Loucy (cell line): Measurements from ENCODE around the gene THSD7A.

Experiments used
- H2AFZ ChIP-seq: fragments of 200-600 bp; sonication (generic); 2 replicates; pipeline ENCODE4 v1.6.0; 2016; ENCODE audit warnings: antibody characterized with exemption, mild to moderate bottlenecking, low read length, moderate library complexity
- H3F3A ChIP-seq: fragments of 200-600 bp; 2 replicates; pipeline ENCODE4 v1.6.0; 2016; ENCODE audit warnings: antibody characterized with exemption, low read depth, mild to moderate bottlenecking
- H3K27me3 ChIP-seq: fragments of 200-600 bp; sonication (generic); 2 replicates; pipeline ENCODE4 v1.6.1; 2014; ENCODE audit warnings: low read length, mild to moderate bottlenecking; ENCODE audit not compliant: insufficient read depth, poor library complexity, severe bottlenecking
- H3K36me3 ChIP-seq: fragments of 200-600 bp; sonication (generic); 2 replicates; pipeline ENCODE4 v1.6.1; 2016; ENCODE audit warnings: low read length; ENCODE audit not compliant: insufficient read depth
- H3K4me1 ChIP-seq: fragments of 200-600 bp; sonication (generic); 2 replicates; pipeline ENCODE4 v1.5.1; 2014; ENCODE audit warnings: low read length, mild to moderate bottlenecking; ENCODE audit not compliant: insufficient read depth, poor library complexity, severe bottlenecking
- H3K4me2 ChIP-seq: fragments of 200-600 bp; sonication (generic); 2 replicates; pipeline ENCODE4 v1.6.0; 2014; ENCODE audit warnings: antibody characterized with exemption, low read length, low read depth, mild to moderate bottlenecking; ENCODE audit not compliant: poor library complexity, severe bottlenecking
- H3K4me3 ChIP-seq: fragments of 200-600 bp; sonication (generic); 2 replicates; pipeline ENCODE4 v1.5.1; 2014; ENCODE audit warnings: low read length, mild to moderate bottlenecking, mixed read lengths; ENCODE audit not compliant: poor library complexity, severe bottlenecking
- H3K79me2 ChIP-seq: fragments of 200-600 bp; sonication (generic); 2 replicates; pipeline ENCODE4 v1.6.1; 2014; ENCODE audit warnings: low read length; ENCODE audit not compliant: insufficient read depth
- H3K9ac ChIP-seq: fragments of 200-600 bp; sonication (generic); 2 replicates; pipeline ENCODE4 v1.6.0; 2014; ENCODE audit warnings: mild to moderate bottlenecking, low read depth, low read length, moderate library complexity; ENCODE audit not compliant: poor library complexity, severe bottlenecking
- H3K9me2 ChIP-seq: fragments of 200-600 bp; sonication (generic); replicated peaks from 2 replicates; pipeline ENCODE4 v1.6.1; 2016; ENCODE audit warnings: low read depth, low read length, mixed read lengths
- H3K9me3 ChIP-seq: fragments of 200-600 bp; sonication (generic); 2 replicates; pipeline ENCODE4 v1.6.1; 2014; ENCODE audit warnings: mild to moderate bottlenecking, antibody characterized with exemption, low read length, low read depth; ENCODE audit not compliant: insufficient read depth
- H4K20me1 ChIP-seq: fragments of 200-600 bp; sonication (generic); 2 replicates; pipeline ENCODE4 v1.6.0; 2014; ENCODE audit warnings: antibody characterized with exemption, low read length, mild to moderate bottlenecking; ENCODE audit not compliant: insufficient read depth, poor library complexity, severe bottlenecking
- EZH2phosphoT487 ChIP-seq: fragments of 200-600 bp; IDR thresholded peaks from 2 replicates; pipeline ENCODE4 v1.6.1; 2018; ENCODE audit warnings: antibody characterized with exemption, mild to moderate bottlenecking, moderate library complexity, borderline replicate concordance
- TF ChIP-seq, protein P1 (sequence below): fragments of 200-600 bp; sonication (generic); conservative IDR thresholded peaks from 2 replicates; pipeline ENCODE4 v1.5.1; 2014; ENCODE audit warnings: mild to moderate bottlenecking, antibody characterized with exemption, low read length

THSD7A gene

GRCh38 chr7:11787534-11787933, 44.5 kb downstream of the THSD7A start:
- H3K4me3 ChIP-seq: no peak overlapping the region
- H3F3A ChIP-seq: no peaks in the 10 kb centered on the region
- no peak overlapping the region for H2AFZ ChIP-seq
- no peaks in the 10 kb centered on the region for H3K27me3 ChIP-seq
- no peak overlapping the region for H3K9ac ChIP-seq
- H3K4me2 ChIP-seq: no peak overlapping the region
- no peaks in the 10 kb centered on the region for H3K4me1 ChIP-seq
- H3K9me3 ChIP-seq: no peaks in the 10 kb centered on the region
- H4K20me1 ChIP-seq: no peaks in the 10 kb centered on the region
- H3K79me2 ChIP-seq: no peaks in the 10 kb centered on the region
- TF ChIP-seq EZH2phosphoT487: no peak
- TF ChIP-seq, protein P1, sequence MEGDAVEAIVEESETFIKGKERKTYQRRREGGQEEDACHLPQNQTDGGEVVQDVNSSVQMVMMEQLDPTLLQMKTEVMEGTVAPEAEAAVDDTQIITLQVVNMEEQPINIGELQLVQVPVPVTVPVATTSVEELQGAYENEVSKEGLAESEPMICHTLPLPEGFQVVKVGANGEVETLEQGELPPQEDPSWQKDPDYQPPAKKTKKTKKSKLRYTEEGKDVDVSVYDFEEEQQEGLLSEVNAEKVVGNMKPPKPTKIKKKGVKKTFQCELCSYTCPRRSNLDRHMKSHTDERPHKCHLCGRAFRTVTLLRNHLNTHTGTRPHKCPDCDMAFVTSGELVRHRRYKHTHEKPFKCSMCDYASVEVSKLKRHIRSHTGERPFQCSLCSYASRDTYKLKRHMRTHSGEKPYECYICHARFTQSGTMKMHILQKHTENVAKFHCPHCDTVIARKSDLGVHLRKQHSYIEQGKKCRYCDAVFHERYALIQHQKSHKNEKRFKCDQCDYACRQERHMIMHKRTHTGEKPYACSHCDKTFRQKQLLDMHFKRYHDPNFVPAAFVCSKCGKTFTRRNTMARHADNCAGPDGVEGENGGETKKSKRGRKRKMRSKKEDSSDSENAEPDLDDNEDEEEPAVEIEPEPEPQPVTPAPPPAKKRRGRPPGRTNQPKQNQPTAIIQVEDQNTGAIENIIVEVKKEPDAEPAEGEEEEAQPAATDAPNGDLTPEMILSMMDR: no peak
- H3K36me3 ChIP-seq: no peaks in the 10 kb centered on the region
- H3K9me2 ChIP-seq: no peaks in the 10 kb centered on the region

DNA sequence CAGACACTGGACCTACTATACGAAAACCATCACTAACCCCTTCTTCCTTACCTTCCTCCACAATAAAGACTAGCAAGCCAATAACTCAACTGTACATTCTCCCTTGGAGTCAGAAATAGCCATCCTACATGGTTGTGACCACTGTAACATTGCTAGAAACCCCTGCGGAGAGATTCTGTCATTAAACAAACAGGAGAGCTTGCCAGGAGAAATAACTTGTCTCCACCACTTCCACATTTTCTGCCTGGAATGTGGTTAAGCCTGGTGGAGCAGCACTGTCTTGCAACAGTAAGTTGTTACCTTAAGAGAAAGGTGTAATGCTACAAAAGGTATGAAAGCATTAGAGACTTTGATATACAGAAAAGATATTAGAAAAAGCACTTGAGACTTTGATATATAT, 45.8 kb downstream of the THSD7A start:
- Histone ChIP-seq H2AFZ (no peak overlapping the region), H3K9me3 (no peaks in the 10 kb centered on the region), H3K79me2 (no peaks in the 10 kb centered on the region), H3K4me3 (no peak overlapping the region), H3K9me2 (no peaks in the 10 kb centered on the region), H3K27me3 (no peaks in the 10 kb centered on the region), H3F3A (no peaks in the 10 kb centered on the region), H4K20me1 (no peaks in the 10 kb centered on the region), H3K4me2 (no peak overlapping the region), H3K36me3 (no peaks in the 10 kb centered on the region), H3K9ac (no peak overlapping the region), H3K4me1 (no peaks in the 10 kb centered on the region)
- TF ChIP-seq, protein P1: no peak
- no peak for TF ChIP-seq EZH2phosphoT487

DNA sequence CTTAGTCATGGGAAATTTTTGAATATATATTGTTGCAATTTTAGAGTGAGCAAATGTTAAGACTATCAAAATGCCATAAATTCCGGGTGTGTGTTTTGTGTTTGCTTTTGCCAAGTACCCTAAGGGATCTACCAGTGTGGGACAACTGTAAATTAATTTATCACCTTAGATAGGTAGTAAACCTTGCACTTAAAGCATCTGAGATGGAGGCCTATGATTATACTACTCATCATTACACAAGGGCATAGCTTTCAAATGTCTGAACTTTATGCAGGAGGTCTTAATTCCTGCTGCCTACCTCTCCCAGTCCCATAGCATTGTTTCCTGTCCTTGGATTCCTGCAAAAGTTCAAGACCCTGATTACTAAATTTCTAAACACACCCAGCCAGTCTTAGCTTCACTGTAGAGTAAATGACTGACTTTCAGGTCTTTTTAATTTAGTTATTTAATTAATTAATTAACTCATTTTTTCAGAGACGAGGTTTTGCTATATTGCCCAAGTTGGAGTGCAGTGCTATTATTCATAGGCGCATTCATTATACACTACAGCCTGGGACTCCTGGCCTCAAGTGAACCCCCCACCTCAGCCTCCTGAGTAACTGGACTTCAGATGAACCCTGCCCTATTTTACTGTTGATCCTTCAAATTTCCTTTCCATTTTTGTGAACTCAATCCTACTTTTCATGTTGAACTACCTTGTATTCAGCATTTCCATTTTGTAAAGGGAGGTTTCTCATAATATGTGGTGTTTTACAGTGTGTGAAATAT, 47.0 kb downstream of the THSD7A start:
- Histone ChIP-seq H3K4me3 (no peak overlapping the region), H3K4me1 (no peaks in the 10 kb centered on the region), H2AFZ (no peak overlapping the region), H4K20me1 (no peaks in the 10 kb centered on the region), H3K9me3 (no peaks in the 10 kb centered on the region), H3K79me2 (no peaks in the 10 kb centered on the region), H3K36me3 (no peaks in the 10 kb centered on the region), H3K27me3 (no peaks in the 10 kb centered on the region), H3K9ac (no peak overlapping the region), H3K9me2 (no peaks in the 10 kb centered on the region), H3F3A (no peaks in the 10 kb centered on the region), H3K4me2 (no peak overlapping the region)
- TF ChIP-seq, protein P1: no peak
- no peak for TF ChIP-seq EZH2phosphoT487
